HepG2 (cell line): Measurements from ENCODE around the gene GEMIN2. TPM values are rescaled to one million over a fixed set of nuclear protein-coding genes. Genes with fewer than 3 reads are reported as not detected.
A peak's percentile ranks its signal among the peaks of the same experiment; 100 is the strongest.

Experiments used
- BHLHE40 ChIP-seq: IDR thresholded peaks from 2 replicates; pipeline ENCODE4 v1.6.1; 2011; ENCODE audit warnings: low read length, improper control_type of control experiment
- DR1 ChIP-seq: sonication (generic); formaldehyde crosslinking; IDR thresholded peaks from 2 replicates; pipeline ENCODE4 v1.8.0; 2021; ENCODE audit warnings: mild to moderate bottlenecking, missing genetic modification reagents, inconsistent platforms
- MLLT10 ChIP-seq: sonication (generic); formaldehyde crosslinking; IDR thresholded peaks from 2 replicates; pipeline ENCODE4 v1.4.0; 2020; ENCODE audit warnings: missing genetic modification reagents
- PTBP1 ChIP-seq: fragments of 200-400 bp; formaldehyde crosslinking; IDR thresholded peaks from 2 replicates; pipeline ENCODE4 v1.6.1; 2018; ENCODE audit warnings: low read length, low read depth; ENCODE audit not compliant: poor library complexity, severe bottlenecking
- SPEN ChIP-seq: sonication (generic); formaldehyde crosslinking; IDR thresholded peaks from 2 replicates; pipeline ENCODE4 v1.5.1; 2020; ENCODE audit warnings: low read depth, mild to moderate bottlenecking, missing genetic modification reagents
- SRSF9 ChIP-seq: fragments of 200-400 bp; formaldehyde crosslinking; IDR thresholded peaks from 2 replicates; pipeline ENCODE4 v1.6.1; 2018; ENCODE audit warnings: borderline replicate concordance, mild to moderate bottlenecking, low read depth, low read length; ENCODE audit not compliant: insufficient read depth, poor library complexity, severe bottlenecking
- TBL1XR1 ChIP-seq: fragments of 150-350 bp; IDR thresholded peaks from 2 replicates; pipeline ENCODE4 v1.6.1; 2014; ENCODE audit warnings: borderline replicate concordance, low read length; ENCODE audit not compliant: partially characterized antibody
- YY1 ChIP-seq: IDR thresholded peaks from 2 replicates; pipeline ENCODE4 v1.6.1; 2011; ENCODE audit warnings: low read length, low read depth, moderate library complexity, mild to moderate bottlenecking; ENCODE audit not compliant: insufficient read depth, insufficient replicate concordance
- ZMYM3 ChIP-seq: sonication (generic); formaldehyde crosslinking; IDR thresholded peaks from 2 replicates; pipeline ENCODE4 v1.5.1; 2020; ENCODE audit warnings: mild to moderate bottlenecking, missing genetic modification reagents
- ZNF33B ChIP-seq: sonication (generic); formaldehyde crosslinking; IDR thresholded peaks from 2 replicates; pipeline ENCODE4 v1.5.1; 2020; ENCODE audit warnings: mild to moderate bottlenecking, missing genetic modification reagents
- ZNF558 ChIP-seq: sonication (generic); formaldehyde crosslinking; IDR thresholded peaks from 2 replicates; pipeline ENCODE4 v1.9.0; 2022; ENCODE audit warnings: mild to moderate bottlenecking, missing genetic modification reagents, borderline replicate concordance
- ZNF703 ChIP-seq: sonication (generic); formaldehyde crosslinking; IDR thresholded peaks from 2 replicates; pipeline ENCODE4 v1.5.1; 2020; ENCODE audit warnings: missing genetic modification reagents, mild to moderate bottlenecking, moderate library complexity, borderline replicate concordance
- ZNF780A ChIP-seq: sonication (generic); formaldehyde crosslinking; IDR thresholded peaks from 2 replicates; pipeline ENCODE4 v1.8.0; 2022; ENCODE audit warnings: mild to moderate bottlenecking, missing genetic modification reagents, moderate library complexity
- polyA plus RNA-seq, 8 experiments: library from polyadenylated mRNA; depleted of rRNA in 3 of 8; stranded (reverse) in 7 of 8; unstranded in 1 of 8; fragments of >200 nt; fragmentation: Illumina TruSeq in 4 of 8; extraction: Trizol in 4 of 8; gene quantifications; 2 replicates each; pipeline versions ENCODE4 v1.2.1 to v1.2.3, GENCODE V29; 2011 to 2016; ENCODE audit warnings: low read depth in 4 of 8, missing spikeins in 1 of 8, mixed read lengths in 1 of 8; ENCODE audit not compliant: insufficient read depth in 1 of 8
- total RNA-seq, 5 experiments: library from RNA; depleted of rRNA; stranded (reverse); fragments of >200 nt; fragmentation: Illumina TruSeq; extraction: Trizol; gene quantifications; 2 replicates each; pipeline ENCODE4 v1.2.3, GENCODE V29; 2016; ENCODE audit warnings: low read depth in 1 of 5
- TF ChIP-seq, protein P1 (sequence below): sonication (generic); formaldehyde crosslinking; IDR thresholded peaks from 2 replicates; pipeline ENCODE4 v1.5.0; 2020; ENCODE audit warnings: mild to moderate bottlenecking, missing genetic modification reagents
- TF ChIP-seq, protein P2 (sequence below): sonication (generic); formaldehyde crosslinking; IDR thresholded peaks from 2 replicates; pipeline ENCODE4 v1.8.0; 2022; ENCODE audit warnings: low read depth, missing genetic modification reagents
- TF ChIP-seq, protein P3 (sequence below): IDR thresholded peaks from 2 replicates; pipeline ENCODE4 v1.6.1; 2016; ENCODE audit warnings: low read depth, control low read depth
- TF ChIP-seq, protein P4 (sequence below): sonication (generic); formaldehyde crosslinking; IDR thresholded peaks from 2 replicates; pipeline ENCODE4 v1.4.0; 2020; ENCODE audit warnings: missing genetic modification reagents
- TF ChIP-seq, protein P5 (sequence below): sonication (generic); formaldehyde crosslinking; conservative IDR thresholded peaks from 2 replicates; pipeline ENCODE4 v1.4.0; 2020; ENCODE audit warnings: missing genetic modification reagents

Gene GEMIN2
- total and polyA plus RNA-seq, 2 of the 13 experiments (the other 11 are each of a cell fraction or from before 2014, with no cell fraction given): 54.8 to 110 TPM

DNA sequence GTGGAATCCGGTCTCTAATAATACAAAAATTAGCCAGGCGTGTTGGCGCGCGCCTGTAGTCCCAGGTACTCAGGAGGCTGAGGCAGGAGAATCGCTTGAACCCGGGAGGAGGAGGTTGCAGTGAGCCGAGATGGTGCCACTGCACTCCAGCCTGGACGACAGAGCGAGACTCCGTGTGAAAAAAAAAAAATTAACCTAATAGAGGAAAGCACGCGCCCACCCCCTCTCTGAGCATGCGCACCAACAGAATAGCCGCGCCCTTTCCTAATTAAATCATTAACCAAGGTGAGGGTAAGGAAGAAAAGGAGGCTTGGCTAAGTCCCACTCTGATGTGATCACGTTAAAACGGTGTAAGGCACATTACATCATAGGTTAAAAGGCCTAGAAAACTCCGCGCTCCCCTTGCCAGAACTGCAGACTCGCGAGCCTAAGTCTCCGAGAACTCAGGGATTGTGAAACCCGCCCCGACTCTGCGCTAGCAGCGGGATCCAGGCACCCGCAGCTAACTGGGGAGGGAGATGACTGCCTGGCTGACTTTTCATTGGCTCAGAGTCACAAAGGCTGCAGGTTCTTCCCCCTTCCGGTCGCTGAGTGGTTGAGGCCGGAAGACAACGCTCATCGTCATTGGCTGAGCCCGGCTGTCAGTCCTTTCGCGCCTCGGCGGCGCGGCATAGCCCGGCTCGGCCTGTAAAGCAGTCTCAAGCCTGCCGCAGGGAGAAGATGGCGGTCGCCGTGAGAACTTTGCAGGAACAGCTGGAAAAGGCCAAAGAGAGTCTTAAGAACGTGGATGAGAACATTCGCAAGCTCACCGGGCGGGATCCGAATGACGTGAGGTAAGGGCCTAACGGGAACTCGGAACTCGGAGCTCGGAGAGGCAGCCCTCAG, 60.7 kb downstream of the GEMIN2 start, which contains the start of gene PNN (continued):
- TF ChIP-seq, protein P1, sequence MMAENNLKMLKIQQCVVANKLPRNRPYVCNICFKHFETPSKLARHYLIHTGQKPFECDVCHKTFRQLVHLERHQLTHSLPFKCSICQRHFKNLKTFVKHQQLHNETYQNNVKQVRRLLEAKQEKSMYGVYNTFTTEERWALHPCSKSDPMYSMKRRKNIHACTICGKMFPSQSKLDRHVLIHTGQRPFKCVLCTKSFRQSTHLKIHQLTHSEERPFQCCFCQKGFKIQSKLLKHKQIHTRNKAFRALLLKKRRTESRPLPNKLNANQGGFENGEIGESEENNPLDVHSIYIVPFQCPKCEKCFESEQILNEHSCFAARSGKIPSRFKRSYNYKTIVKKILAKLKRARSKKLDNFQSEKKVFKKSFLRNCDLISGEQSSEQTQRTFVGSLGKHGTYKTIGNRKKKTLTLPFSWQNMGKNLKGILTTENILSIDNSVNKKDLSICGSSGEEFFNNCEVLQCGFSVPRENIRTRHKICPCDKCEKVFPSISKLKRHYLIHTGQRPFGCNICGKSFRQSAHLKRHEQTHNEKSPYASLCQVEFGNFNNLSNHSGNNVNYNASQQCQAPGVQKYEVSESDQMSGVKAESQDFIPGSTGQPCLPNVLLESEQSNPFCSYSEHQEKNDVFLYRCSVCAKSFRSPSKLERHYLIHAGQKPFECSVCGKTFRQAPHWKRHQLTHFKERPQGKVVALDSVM (CRISPR knock-in tag): peak; percentile 71
- TF ChIP-seq DR1 (peak; percentile 96; the same call in 1 of the 2 replicates), PTBP1 (peak; percentile 81), ZNF558 (no peak), BHLHE40 (peak; percentile 98), TBL1XR1 (peak; percentile 84), MLLT10 (CRISPR knock-in tag) (peak; percentile 76; the same call in 1 of the 2 replicates), YY1 (peak; percentile 96), SRSF9 (no peak), ZNF703 (CRISPR knock-in tag) (no peak), ZNF780A (CRISPR knock-in tag) (no peak), ZNF33B (CRISPR knock-in tag) (peak; percentile 98), SPEN (CRISPR knock-in tag) (peak; percentile 99), ZMYM3 (CRISPR knock-in tag) (peak; percentile 97; the same call in 1 of the 2 replicates)
- TF ChIP-seq, protein P2, sequence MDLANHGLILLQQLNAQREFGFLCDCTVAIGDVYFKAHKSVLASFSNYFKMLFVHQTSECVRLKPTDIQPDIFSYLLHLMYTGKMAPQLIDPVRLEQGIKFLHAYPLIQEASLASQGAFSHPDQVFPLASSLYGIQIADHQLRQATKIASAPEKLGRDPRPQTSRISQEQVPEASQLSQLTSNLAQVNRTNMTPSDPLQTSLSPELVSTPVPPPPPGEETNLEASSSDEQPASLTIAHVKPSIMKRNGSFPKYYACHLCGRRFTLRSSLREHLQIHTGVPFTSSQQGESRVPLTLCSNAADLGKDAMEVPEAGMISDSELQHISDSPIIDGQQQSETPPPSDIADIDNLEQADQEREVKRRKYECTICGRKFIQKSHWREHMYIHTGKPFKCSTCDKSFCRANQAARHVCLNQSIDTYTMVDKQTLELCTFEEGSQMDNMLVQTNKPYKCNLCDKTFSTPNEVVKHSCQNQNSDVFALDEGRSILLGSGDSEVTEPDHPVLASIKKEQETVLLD (CRISPR knock-in tag): no peak
- TF ChIP-seq, protein P3, sequence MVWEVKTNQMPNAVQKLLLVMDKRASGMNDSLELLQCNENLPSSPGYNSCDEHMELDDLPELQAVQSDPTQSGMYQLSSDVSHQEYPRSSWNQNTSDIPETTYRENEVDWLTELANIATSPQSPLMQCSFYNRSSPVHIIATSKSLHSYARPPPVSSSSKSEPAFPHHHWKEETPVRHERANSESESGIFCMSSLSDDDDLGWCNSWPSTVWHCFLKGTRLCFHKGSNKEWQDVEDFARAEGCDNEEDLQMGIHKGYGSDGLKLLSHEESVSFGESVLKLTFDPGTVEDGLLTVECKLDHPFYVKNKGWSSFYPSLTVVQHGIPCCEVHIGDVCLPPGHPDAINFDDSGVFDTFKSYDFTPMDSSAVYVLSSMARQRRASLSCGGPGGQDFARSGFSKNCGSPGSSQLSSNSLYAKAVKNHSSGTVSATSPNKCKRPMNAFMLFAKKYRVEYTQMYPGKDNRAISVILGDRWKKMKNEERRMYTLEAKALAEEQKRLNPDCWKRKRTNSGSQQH (CRISPR knock-in tag): peak; percentile 88
- TF ChIP-seq, protein P4, sequence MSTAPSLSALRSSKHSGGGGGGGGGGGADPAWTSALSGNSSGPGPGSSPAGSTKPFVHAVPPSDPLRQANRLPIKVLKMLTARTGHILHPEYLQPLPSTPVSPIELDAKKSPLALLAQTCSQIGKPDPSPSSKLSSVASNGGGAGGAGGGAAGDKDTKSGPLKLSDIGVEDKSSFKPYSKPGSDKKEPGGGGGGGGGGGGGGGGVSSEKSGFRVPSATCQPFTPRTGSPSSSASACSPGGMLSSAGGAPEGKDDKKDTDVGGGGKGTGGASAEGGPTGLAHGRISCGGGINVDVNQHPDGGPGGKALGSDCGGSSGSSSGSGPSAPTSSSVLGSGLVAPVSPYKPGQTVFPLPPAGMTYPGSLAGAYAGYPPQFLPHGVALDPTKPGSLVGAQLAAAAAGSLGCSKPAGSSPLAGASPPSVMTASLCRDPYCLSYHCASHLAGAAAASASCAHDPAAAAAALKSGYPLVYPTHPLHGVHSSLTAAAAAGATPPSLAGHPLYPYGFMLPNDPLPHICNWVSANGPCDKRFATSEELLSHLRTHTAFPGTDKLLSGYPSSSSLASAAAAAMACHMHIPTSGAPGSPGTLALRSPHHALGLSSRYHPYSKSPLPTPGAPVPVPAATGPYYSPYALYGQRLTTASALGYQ: peak; percentile 83
- TF ChIP-seq, protein P5, sequence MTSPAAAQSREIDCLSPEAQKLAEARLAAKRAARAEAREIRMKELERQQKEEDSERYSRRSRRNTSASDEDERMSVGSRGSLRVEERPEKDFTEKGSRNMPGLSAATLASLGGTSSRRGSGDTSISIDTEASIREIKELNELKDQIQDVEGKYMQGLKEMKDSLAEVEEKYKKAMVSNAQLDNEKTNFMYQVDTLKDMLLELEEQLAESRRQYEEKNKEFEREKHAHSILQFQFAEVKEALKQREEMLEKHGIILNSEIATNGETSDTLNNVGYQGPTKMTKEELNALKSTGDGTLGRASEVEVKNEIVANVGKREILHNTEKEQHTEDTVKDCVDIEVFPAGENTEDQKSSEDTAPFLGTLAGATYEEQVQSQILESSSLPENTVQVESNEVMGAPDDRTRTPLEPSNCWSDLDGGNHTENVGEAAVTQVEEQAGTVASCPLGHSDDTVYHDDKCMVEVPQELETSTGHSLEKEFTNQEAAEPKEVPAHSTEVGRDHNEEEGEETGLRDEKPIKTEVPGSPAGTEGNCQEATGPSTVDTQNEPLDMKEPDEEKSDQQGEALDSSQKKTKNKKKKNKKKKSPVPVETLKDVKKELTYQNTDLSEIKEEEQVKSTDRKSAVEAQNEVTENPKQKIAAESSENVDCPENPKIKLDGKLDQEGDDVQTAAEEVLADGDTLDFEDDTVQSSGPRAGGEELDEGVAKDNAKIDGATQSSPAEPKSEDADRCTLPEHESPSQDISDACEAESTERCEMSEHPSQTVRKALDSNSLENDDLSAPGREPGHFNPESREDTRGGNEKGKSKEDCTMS (CRISPR knock-in tag): peak; percentile 87; the same call in 1 of the 2 replicates
